NCI-H1436 (cell line): ENCODE data around the gene PIRT.
"Not testable (repeated sequence)": the region's sequence is repeated elsewhere in the genome, so short reads cannot be mapped to it uniquely, and the experiment has no call there.

Experiments used
- DNase-seq: peaks from one replicate; lab custom pipeline; 2025; lab: John Stamatoyannopoulos, UW

Gene PIRT

DNA sequence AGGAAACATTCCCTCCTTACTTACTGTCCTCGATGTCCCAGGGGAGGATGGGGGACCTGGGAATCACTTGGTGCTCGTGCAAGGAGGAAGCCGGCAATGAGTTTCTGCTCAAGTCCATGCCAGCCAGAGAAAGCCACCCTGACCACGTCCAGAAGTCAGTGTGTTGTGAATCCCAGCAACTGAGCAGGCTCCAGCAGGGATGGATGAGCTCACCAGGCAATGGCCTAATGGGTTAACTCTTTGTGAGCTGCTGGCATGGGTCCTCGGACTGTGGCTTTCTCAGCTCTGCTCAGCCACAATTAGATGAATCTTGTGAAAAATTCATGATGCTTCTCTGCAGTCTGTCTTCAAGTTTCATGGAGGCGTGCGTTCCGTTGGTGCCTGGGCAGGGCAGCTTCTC lies at the start of gene PIRT:
TSS of gene PIRT (minus strand) at position 167 of the 400 bp plus-strand sequence. CDS start 12,442 bp downstream, outside the sequence.
- DNase-seq: no peak

DNA sequence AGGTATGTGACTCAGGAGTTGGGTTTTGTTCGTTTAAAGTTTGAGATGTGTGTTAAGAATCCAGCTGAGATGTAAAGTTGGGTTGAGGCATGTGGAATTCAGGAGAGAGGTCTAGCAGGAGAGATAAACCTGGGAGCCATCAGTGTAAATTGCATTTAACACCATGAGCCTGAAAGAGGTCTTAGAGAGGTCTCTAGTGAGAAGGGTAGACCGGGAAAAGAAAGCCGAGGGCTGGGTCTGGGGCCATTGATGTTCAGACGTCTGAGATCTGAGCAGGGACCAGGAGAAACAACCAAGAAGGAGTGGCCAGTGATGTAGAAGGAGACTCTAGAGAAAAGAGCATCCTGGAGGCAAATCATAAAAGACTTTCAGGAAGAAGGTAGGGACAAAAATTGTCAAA lies 44.1 kb upstream of the PIRT start:
- no peak for DNase-seq

DNA sequence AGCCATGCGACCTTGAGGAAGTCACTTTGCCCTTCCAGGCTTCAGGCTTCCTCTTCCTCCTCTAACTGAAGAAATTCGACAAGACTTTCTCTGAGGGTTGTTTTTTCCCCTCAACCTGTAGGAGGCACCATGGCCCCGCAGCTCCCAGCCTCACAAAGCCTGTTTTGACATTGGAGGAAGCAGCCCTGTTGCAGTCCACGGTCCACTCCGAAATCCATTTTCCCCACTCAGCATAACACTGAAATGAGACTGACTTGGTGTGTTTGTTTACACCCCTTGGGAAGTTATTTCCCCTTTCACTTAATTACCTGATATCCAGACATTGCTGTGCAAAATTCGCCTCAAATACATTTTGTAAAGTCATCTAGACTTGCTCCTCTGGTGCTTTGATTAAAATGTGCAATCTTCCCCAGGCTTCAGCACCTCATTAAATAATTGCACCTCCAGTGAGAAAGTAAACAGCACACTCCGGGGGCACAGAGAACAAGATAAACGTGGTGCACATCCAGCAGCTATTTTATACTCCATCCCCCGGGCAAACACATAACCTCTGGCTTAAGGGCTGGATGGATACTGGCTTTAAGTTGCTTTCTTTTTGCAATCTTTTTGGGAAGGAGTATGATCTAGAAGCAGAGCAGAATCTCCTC lies 41.4 kb upstream of the PIRT start:
- no peak for DNase-seq

DNA sequence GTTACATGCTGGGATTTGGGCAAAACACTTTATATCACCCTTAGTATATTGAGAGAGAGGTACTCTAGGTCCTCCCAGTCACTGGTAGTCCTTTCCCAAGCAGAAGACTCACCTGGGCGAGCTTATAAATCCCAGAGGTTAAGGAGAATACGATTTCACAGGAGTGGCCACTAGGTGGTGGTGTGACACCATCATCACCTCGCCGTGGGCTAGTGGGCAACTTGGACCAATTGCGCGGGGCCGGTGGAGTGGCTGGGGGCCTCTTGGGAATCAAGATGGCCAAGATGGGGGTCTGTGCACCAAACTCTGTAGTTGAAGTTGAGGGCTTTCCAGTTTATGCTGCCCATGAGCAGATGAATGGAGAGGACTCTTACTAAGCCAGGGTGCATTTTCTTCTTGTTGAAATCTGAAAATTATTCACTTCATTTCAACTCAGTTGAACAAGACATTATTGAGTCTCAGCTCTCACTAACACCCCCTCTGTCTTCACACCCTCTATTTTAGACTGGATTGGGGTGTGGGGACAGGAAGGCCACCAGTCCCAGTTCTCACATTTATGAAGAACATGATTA lies 38.2 kb upstream of the PIRT start:
- peak; percentile 3 for DNase-seq

DNA sequence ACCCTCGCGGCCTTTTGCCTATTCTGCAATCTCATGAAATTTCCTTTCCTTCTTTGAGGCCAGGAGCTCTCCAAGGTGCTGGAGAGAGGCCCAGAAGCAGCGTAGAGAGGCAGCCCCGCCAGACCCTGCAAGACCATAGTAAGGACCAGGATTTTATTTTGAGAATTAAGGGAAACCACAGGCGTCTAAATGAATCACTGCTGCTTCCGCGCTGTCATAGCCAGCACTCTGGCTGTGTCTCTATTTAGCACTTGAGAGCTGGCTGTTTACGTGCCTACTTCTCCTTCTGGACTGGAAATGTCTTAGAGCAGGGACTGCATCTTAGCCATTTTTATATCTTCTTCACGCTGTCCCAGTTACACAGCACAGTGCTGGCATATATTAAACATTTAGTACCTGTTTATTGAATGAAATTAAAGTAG lies 37.6 kb upstream of the PIRT start:
- DNase-seq: no peak

DNA sequence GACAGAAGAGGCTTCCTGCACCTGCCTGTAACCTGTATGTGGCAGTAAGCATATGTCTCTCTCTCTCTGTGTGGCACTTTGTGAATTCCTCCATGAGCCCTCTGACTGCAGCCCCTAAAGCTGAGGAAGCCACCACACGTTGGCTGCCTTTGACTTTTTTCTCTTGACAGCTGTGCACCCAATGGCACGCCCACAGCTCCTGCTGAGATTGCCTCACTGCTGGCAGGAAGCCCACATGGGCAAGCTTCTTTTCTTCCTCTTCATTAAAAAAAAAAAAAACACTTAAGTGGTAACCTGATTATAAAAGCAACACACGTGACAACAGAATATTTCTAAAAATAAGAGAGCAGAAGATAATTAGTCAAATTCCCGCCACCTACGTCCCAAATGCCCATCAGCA lies 34.0 kb upstream of the PIRT start:
- no peak for DNase-seq

DNA sequence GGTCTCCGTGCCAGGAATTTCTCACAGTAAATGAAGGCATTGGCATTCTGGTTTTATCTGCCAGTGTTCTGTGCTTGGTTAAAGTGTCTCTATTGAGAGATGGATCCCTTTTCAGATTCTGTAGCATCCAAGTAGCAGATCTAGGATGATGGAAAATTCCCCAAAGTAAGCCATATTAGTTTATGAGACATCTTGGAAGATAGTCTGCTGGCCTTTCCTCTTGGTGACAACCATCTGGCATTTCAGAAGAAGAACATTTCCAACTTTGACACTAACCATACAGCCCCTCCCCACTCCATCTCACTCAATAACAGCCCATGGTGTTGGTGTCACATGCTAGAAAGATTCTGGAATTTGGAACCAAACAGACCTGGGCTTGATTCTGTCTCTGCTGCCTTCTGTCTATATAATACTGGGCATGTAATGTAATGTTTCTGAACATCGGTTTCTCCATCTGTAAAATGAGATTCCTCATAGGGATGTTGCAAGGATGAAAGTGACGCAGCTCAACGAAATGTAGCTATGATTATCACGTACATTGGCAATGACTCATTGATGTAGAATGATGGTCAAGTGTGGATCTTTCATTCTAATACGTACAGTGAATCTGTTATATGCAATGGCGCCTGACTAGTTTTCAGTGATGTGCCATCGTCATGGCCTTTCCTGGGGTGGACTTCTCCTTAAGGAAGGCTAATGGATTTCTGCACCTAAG lies 32.6 kb upstream of the PIRT start:
- no peak for DNase-seq

DNA sequence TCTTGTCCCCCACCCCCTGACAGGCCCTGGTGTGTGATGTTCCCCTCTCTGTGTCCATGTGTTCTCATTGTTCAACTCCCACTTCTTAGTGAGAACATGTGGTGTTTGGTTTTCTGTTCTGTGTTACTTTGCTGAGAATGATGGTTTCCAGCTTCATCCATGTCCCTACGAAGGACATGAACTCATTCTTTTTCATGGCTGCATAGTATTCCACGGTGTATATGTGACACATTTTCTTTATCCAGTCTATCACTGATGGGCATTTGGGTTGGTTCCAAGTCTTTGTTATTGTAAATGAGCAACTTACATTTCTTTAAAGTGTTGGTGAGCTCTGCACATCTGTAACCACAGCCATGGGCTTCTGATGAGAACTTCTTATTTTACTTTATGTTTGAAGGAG lies 30.9 kb upstream of the PIRT start:
- not testable (repeated sequence) for DNase-seq

DNA sequence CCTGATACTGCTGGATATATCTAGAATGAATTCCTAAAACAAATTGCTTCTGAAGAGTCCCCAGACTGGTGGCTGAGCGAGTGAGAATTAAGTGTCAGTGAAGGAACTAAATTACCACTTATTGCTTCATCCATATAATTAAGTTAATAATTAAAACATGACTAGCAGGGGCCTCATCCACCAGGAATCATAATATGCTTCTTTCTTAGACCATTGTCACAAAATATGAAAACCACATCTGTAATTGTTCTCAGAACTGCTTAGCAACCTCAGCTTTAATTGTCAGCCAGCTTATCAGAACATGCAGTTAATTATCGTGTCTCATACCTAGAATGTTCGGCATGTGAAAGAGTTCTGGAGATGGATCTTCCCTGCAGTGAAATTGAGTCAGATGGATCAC lies 21.2 kb upstream of the PIRT start:
- no peak for DNase-seq

DNA sequence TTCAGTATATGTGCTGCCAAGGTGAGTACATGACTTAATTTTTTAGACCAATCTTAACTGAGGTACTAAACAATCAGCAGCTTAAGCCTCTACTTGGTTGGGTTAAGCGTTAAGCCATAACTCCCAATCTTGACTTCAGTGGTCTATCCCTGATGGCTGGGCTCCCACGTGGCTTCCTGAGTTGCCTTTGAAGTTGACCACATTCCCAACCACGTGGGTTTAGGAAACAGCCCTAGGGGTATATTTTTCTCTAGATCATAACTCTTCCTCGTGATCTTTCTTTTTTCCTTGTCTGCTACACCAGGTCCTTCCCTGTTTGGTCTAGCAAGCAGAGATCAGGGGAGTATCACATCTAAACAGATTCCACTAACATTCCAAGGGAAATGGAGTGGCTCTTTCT lies 20.1 kb upstream of the PIRT start:
- DNase-seq: no peak

DNA sequence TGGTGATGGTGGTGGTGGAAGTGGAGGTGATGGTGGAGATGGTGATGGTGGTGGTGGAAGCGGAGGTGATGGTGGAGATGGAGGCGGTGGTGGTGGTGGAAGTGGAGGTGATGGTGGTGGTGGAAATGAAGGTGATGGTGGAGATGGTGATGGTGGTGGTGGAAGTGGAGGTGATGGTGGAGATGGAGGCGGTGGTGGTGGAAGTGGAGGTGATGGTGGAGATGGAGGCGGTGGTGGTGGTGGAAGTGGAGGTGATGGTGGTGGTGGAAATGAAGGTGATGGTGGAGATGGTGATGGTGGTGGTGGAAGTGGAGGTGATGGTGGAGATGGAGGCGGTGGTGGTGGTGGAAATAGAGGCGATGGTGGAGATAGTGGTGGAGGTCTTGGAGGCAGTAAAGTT lies 8.7 kb upstream of the PIRT start:
- DNase-seq: not testable (repeated sequence)

DNA sequence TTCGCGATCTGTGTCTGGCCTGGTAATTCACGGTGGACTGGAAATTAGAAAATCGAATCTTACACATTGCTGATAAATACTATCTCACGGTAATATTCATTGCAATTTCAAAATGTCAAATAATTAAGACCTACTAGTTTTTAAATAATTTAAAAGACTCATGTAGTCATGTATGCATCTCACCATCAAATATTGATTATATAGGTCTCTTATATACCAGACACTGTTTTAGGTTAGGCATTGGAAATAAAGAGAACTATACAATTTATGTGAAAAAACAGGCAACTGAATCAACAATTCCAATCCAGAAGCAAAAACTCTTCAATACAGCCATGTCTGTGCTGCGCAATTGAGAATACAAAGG lies 7.5 kb upstream of the PIRT start:
- DNase-seq: no peak

DNA sequence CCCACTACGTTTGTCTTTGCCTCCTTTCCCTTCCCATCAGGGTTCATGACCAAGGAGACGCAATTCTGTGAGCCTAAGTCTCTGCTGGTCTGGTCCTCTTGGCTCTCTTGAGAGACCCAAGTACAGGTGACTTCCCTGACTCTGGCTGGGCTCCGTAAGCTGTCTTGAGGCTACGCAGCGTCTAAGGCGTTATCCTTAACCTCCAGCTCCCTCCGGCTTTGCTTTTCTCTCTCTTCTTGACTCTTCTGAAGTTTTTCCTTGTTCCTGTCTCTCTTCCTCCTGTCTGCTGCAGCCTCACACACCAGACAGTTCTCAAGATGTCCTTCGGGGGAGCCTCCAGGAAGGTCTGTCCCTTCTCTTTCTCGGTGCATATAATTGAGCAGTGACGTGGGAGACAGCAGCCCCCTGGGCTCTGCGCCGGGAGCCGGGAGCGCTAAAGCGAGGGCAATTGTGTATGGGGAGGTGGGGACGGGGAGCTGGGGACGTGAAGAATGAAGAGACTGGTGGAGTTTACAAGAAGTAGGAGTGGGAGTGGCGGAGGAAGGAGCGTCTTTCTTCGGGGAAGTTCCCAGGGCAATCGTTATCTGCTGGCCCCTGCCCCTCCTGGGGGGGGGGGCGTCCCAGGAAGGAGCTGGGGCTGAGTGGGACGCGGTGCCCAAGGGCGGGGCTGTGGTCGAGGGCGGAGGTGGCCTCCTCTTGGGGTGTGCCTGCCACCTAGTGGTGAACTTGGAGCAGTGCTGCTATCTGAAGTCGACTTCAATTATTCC lies 6.9 kb upstream of the PIRT start:
- peak; percentile 51 for DNase-seq

DNA sequence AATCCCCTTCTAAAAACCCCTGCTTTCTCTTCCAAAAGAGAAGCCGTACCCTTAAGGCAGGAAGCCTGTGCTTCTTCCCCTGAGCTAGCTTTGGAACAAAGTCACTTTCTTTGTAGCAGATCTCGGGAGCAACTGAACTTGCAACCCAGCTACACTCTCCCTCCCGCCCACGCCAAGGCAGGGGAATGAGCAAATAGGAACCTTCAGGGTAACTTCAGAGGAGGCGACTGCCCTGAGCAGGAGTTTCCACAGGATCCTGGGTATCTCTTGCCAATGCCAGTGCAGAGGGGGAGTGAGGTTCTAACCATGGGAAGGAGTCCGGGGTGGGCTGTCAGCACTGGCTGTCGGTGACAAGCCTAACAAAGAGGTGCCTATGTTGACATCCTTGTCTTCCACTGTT lies 5.9 kb upstream of the PIRT start:
- DNase-seq: no peak

DNA sequence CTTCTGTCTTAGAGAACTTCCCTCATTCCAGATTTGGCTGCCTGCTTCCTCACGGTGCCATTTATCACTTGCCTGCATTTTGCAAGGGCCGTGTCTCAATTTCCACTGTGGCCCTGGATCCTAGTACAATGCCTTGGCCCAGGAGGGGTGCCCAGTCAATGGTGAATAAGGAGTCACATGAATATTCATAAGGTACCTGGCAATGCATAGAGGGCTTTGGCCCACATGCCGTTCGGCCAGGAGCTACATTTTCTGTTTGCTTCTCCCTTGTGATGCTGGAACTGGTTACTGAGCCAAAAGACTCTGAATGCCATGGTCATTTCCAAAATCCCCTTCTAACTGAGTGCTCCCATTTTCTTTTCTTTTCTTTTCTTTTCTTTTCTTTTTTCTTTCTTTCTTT lies 4.8 kb upstream of the PIRT start:
- DNase-seq: no peak

DNA sequence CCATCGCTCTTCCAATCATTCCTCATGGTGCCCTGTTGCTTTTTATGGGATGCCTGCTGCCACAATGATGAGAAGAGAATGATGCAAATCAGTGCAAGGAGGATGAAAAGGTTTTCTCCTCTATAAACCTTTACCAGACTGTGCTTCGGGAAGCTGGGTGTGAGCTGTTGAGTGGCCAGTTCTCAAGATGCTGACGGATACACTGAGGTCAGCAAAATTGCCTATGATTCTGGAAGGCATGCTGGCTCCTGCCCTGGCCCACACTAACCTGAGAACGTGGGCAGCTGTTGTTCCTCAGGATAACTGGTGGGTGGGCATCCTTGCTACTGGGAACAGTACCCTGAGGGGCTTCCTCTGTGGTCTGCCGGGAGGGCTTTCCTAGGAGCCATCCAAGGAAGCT lies 795 bp upstream of the PIRT start:
- no peak for DNase-seq

DNA sequence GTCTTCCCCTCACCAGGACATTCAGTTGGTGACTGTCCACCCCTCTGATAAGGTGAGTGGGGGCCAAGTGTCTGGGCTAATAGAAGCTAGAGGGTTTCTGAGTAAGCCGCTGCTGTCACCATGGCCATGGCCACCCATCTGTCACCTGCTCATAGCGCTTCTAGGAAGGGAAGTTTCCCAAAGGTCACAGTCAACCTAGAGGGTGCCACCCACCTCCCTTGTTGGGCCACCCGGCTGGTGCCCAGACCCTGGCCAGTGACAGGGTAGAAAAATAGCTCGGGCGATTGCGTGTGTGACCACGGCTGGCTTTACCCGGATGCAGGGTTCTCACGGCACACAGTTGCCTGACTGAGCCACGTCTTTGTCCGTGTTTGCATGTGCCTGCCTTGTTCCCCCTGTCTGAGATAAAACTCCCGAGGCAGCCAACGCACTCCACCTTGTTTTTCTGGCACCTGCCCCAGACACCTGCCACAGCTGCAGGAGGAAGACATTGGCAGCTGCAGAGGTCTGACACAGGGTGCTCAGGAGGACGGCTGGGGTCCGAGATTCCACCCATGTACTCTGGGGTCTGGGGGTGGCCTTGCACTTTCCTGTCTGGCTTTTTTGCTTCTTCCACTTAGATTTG lies 809 bp downstream of the PIRT start:
- no peak for DNase-seq

DNA sequence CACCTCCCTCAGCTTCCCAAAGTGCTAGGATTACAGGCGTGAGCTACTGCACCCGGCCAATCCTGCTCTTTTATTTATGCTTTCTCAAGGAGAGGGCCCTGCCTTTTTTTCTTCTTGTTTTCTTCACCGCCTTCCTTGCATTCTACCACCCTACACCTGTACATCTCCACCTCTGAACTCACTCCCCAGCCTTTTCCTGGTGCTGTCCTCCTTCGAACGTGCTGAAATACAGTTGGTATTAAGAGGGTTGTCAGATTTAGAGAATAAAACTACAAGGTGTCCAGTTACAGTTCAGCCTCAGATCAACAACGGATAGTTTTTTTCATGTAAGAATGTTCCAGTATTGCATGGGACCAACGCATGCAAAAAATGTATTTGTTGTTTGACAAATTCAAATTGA lies 1.7 kb downstream of the PIRT start:
- DNase-seq: no peak

DNA sequence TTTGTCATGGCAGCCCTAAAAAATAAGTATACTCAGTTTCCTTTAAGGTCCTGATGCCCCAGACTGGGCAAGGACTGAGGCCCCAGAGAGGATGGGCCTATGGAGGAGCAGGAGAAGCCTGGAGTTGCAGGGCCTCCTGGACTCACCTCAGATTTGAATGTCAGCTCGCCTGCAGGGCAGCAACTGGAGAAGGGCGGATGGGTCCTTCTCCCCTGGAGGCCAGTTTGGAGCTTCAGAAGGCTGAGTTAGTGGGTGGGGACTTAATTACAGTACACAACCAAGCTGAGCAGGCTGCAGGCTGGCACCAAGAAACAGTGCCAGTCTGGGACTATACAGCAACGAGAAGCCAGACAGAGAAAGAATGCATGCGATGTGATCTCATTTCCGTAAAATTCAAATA lies 6.2 kb downstream of the PIRT start:
- no peak for DNase-seq

DNA sequence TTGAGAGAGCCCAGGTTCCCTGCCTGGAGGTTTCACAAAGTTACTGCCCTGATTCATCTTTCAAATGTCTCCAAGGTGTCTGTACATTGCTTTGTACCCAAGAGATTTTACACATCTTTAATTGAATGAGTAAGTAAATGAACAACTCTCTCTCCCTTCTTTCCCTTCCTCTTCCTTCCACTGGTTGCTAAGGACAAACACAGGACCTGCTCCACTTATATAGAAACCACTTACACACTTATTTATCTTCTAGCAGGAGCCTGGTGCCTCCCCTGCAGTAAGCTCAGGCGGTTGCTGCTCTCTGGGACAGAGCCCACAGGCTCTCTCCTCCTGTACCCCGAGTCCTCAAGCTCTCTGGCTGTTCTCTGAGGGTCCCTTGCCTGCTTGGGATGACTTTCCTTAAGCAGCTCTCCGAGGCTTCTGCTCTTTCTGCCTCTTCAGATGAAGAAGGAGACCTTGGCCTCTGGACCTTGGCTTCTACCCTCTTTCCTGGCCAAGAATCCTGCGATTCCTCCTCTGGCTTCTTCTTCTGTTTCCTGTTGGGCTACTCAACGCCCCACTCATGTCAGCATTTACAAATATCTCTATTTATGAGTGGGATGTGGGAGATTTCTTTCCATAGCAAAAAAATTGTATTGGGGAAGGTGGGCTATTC lies 9.9 kb downstream of the PIRT start:
- no peak for DNase-seq

DNA sequence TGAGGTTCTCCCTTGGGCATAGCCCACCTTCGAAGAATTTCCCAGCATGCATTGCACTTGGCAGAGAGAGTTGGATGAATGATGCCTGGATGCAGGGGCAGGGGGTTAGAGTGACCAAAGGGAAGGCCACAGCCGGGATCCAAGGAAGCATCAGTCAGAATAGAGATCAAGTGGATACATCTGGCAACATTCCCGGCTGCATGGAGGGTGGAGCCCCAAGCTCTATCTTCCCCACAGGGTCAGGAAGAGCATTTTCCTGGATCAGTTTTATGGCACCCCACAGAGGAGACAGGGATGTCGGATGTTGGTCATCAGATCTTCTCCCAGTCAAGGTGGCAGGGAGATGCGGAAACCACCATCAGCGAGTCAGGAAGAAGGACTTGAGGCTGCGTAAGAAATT lies 13.0 kb downstream of the PIRT start:
- no peak for DNase-seq

DNA sequence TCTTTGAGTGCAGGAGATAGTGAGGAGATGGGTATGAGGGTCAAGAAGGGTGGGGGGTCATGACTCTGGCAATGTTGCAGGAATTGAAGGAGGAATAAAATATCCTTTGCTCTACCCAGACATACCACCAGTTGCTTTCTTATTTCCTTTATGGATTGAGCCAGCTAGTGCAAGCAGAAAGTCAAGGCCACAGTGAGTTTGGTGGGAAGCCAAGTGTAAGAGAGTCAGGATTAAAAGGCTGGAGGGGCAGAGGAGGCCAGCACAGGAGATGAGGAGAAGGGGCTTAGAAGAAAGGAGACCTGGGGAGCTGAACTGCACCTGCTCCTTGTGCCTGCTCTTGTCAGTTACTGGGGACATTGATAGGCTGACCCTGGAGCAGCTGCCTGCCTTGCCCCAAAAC lies 16.1 kb downstream of the PIRT start:
- DNase-seq: no peak
